Prostate gland (tissue), 2 donors: ENCODE measurements around the gene PTGDS.

Experiments
- POLR2A ChIP-seq: fragments of 450-650 bp; IDR thresholded peaks from one replicate; pipeline ENCODE4 v1.6.1; 2016; ENCODE audit warnings: antibody characterized with exemption, mild to moderate bottlenecking
- POLR2AphosphoS5 ChIP-seq: sonication (generic); formaldehyde crosslinking; IDR thresholded peaks from one replicate; pipeline ENCODE4 v1.6.1; 2017; ENCODE audit warnings: antibody characterized with exemption
- TF ChIP-seq, protein P1 (sequence below), 4 experiments: fragments of 200-600 bp in 2 of 4; fragments of 450-650 bp in 2 of 4; sonication (generic) in 2 of 4; IDR thresholded peaks; 1 replicate in 3 of 4; 2 replicates in 1 of 4; pipeline ENCODE4 v1.5.1; 2016 to 2019; ENCODE audit warnings: antibody characterized with exemption in 4 of 4, mild to moderate bottlenecking in 2 of 4, moderate library complexity in 2 of 4

DNA sequence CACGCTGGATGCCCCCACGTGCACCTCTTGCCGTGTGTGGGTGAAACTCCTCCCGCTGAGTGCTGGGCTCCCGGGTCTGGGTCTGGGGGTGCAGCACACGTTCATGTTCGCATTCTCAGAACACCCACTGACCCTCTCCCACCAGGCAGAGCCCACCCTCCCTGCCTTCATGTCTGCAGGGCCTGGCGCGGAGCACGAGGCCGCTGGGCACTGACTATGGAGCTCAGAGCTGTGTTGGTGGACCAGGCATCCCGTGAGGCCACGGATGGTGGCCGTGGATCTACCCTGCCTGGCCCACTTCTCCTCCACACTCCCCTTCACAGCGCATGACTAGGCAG lies 16.4 kb upstream of the PTGDS start:
- TF ChIP-seq POLR2A = no peak
- TF ChIP-seq, protein P1, sequence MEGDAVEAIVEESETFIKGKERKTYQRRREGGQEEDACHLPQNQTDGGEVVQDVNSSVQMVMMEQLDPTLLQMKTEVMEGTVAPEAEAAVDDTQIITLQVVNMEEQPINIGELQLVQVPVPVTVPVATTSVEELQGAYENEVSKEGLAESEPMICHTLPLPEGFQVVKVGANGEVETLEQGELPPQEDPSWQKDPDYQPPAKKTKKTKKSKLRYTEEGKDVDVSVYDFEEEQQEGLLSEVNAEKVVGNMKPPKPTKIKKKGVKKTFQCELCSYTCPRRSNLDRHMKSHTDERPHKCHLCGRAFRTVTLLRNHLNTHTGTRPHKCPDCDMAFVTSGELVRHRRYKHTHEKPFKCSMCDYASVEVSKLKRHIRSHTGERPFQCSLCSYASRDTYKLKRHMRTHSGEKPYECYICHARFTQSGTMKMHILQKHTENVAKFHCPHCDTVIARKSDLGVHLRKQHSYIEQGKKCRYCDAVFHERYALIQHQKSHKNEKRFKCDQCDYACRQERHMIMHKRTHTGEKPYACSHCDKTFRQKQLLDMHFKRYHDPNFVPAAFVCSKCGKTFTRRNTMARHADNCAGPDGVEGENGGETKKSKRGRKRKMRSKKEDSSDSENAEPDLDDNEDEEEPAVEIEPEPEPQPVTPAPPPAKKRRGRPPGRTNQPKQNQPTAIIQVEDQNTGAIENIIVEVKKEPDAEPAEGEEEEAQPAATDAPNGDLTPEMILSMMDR (IDR thresholded peaks at IDR 0.05) = no peak
- no peak for TF ChIP-seq POLR2AphosphoS5
